ENCODE results near the gene MAG. TPM values are rescaled to one million over a fixed set of nuclear protein-coding genes. Genes with fewer than 3 reads are reported as not detected.

MAG gene
- total RNA-seq, 1 experiment from 2014 or later, result not detected

DNA sequence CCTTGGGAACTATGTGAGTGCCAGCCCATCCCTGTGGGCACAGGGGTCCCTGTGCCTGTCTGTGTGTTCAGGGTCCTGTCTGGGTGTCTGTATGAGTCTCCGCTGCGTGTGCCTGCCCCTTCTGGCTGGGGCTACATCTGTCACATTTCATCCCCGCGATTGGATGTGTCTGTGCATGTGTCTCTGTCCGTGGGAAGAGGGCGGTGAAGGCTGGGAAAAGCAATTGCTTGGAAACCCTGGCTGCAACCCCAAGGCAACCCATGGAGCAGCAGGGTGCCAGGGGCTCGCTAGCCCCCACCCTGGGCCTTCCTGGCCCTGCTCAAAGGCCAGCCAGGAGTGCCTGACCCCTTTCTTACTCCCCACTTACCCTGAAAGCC lies 1.4 kb downstream of the MAG start:
- in situ Hi-C loops (cut with HindIII; ENCODE audit: low pct_unique_long_range_greater_than_20kb, low sequenced_read_pairs), result no loop called here
- no peak for DNase-seq (ENCODE audit: low read depth, low spot score)

DNA sequence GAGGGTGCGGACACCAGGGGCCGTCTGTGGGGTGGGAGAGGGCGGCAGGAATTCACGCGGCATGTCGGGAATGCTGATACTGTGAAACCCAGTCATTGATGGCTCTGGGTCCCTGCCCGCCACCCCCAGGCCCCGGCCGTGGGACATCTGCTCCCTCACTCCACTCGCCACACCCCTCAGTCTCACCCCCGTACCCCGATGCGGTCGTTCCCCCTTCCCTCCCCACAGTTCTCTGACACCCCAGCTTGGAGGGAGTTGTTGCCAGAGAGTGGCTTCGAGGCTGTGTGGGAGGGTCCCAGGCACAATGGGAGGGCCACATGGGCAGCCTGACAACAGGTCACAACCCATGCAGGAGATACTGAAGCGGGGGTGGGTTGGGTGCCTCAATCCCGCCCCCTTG lies 1.8 kb downstream of the MAG start:
- DNase-seq (ENCODE audit: low read depth, low spot score), result no peak
- in situ Hi-C loops (cut with HindIII; ENCODE audit: low pct_unique_long_range_greater_than_20kb, low sequenced_read_pairs), result no loop called here

DNA sequence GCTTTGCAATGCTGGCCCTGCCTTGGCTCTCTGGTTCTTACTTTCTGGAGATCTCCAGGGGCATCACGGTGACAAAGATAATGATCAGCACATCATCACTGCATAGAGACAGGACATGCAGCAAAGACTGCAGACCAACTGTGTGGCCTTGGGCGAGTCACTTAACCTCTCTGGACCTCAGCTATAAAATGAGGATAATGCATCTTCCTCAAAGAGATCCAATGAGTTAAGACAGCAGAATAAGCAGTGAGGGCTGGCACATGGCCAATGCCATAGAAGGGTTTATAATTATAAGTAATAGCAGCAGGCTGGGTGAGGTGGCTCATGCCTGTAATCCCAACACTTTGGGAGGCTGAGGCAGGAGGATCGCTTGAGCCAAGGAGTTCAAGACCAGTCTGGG lies 2.4 kb downstream of the MAG start:
- no peak for DNase-seq (ENCODE audit: low read depth, low spot score)
- in situ Hi-C loops (cut with HindIII; ENCODE audit: low pct_unique_long_range_greater_than_20kb, low sequenced_read_pairs), result no loop called here

DNA sequence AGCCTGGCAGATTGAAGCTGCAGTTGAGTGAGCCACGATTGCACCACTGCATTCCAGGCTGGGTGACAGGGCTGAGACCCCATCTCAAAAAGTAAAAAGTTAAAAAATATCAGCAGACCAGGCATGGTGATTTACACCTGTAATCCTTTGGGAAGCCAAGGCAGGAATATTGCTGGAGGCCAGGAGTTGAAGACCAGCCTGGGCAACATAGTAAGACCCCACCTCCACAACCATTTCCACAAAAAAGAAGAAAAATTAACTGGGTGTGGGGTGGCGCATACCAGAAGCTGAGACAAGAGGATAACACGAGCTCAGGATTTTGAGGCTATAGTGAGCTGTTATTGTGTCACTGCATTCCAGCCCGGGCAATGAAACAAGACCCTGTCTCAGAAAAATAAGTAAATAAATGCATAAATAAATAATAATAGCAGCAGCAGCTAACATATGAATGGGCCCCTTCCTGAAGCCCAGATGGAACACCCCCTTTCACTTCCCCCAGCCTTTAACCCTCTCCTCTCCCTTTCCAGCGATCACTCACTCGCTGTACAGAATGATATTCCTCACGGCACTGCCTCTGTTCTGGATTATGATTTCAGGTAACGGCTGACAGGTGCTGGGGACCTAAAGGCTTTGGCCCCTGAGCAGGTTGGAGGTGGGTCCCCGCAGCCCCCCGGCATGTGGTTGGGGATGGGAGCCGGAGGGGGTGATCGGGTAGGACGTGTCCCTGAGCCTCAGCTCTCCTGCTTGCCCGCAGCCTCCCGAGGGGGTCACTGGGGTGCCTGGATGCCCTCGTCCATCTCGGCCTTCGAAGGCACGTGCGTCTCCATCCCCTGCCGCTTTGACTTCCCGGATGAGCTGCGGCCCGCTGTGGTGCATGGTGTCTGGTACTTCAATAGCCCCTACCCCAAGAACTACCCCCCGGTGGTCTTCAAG lies 3.2 kb downstream of the MAG start:
- in situ Hi-C loops (cut with HindIII; ENCODE audit: low pct_unique_long_range_greater_than_20kb, low sequenced_read_pairs), result no loop called here
- no peak for DNase-seq (ENCODE audit: low read depth, low spot score)

DNA sequence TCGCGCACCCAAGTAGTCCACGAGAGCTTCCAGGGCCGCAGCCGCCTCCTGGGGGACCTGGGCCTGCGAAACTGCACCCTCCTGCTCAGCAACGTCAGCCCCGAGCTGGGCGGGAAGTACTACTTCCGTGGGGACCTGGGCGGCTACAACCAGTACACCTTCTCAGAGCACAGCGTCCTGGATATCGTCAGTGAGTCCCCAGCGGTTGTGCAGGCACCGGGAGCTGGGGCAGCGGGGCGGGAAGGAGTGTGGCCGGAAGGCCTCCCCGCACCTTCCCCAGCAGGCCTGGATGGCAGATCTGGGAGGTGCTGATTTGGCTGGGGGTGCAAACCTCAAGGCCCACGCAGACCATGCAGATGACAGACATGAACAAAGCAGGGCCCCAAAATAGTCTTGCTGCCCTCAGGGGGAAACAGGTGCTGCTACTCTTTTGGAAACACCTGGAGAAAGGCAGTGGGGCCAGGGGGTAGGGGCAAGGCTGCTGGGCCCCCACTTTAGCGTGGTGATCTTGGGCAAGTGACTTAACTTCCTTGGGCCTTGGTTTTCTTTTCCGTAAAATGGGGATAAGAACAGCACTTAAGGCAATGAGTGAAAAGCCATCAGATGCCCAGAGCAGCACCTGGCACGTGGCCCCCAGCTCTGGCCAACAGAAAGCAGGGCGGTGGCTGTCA lies 4.0 kb downstream of the MAG start:
- in situ Hi-C loops (cut with HindIII; ENCODE audit: low pct_unique_long_range_greater_than_20kb, low sequenced_read_pairs), result no loop called here
- no peak for DNase-seq (ENCODE audit: low read depth, low spot score)

DNA sequence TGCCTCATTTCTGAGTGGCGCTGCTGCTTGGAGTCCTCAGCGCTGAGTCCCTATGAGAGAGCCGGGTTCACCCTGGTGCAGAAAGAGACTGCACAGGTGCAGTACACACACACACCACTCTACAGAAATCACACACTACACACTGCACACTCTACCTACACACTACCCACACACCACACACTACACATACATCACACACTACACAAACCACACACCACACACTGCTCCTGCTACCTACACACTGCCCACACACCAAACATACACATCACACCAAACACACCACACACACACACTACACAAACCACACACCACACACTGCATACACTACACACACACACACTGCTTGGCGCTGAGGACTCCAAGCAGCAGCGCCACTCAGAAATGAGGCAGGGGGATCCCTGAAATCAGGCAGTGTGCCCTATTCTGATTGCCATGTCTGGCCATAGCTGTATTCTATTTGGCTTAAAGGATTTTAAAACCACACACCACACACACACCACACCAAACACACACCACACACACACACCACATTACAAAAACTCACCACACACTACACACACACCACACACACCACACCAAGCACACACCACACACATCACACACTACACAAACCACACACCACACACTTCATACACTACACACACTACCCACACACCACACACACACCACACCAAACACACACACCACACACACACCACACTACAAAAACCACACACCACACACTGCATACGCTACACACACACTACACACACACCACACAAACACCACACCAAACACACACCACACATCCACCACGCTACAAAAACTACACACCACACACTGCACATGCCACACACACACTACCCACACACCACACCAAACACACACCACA lies 4.9 kb downstream of the MAG start:
- in situ Hi-C loops (cut with HindIII; ENCODE audit: low pct_unique_long_range_greater_than_20kb, low sequenced_read_pairs), result no loop called here

DNA sequence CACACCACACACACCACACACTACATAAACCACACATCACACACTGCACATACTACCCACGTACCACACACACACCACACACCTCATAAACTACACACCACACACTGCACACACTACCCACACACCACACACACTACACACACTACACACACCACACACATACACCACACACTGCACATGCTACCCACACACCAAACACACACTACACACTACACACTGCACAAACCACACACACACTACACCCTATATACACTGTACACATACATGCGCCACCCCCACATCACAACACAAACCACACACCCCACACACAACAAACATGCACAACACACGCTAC lies 5.5 kb downstream of the MAG start:
- in situ Hi-C loops (cut with HindIII; ENCODE audit: low pct_unique_long_range_greater_than_20kb, low sequenced_read_pairs), result no loop called here
- DNase-seq (ENCODE audit: low read depth, low spot score), result no peak

More for the DNA sequence above, 4.9 kb downstream of the MAG start:
- DNase-seq (ENCODE audit: low read depth, low spot score), result no peak

DNA sequence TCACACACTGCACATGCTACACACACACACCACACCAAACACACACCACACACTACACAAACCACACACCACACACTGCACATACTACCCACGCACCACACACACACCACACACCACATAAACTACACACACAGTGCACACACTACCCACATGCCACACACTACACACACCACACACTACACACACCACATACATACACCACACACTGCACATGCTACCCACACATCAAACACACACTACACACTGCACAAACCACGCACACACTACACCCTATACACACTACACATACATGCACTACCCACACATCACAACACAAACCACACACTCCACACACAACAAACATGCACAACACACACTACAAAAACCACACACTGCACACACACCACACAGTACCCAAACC lies 6.0 kb downstream of the MAG start:
- in situ Hi-C loops (cut with HindIII; ENCODE audit: low pct_unique_long_range_greater_than_20kb, low sequenced_read_pairs), result no loop called here
- DNase-seq (ENCODE audit: low read depth, low spot score), result no peak

DNA sequence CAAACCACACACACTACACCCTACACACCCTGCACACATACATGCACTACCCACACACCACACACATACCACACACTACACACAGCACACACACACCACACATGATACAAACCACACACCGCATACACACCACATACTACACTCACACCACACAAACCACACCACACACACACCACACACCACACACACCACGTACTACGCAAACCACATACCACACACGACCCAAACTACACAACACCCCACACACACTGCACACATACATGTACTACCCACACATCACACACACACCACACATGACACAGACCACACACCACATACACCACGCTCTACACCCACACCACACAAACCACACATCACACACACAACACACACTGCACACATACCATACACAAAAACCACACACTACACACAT lies 6.6 kb downstream of the MAG start:
- DNase-seq (ENCODE audit: low read depth, low spot score), result no peak
- in situ Hi-C loops (cut with HindIII; ENCODE audit: low pct_unique_long_range_greater_than_20kb, low sequenced_read_pairs), result no loop called here

DNA sequence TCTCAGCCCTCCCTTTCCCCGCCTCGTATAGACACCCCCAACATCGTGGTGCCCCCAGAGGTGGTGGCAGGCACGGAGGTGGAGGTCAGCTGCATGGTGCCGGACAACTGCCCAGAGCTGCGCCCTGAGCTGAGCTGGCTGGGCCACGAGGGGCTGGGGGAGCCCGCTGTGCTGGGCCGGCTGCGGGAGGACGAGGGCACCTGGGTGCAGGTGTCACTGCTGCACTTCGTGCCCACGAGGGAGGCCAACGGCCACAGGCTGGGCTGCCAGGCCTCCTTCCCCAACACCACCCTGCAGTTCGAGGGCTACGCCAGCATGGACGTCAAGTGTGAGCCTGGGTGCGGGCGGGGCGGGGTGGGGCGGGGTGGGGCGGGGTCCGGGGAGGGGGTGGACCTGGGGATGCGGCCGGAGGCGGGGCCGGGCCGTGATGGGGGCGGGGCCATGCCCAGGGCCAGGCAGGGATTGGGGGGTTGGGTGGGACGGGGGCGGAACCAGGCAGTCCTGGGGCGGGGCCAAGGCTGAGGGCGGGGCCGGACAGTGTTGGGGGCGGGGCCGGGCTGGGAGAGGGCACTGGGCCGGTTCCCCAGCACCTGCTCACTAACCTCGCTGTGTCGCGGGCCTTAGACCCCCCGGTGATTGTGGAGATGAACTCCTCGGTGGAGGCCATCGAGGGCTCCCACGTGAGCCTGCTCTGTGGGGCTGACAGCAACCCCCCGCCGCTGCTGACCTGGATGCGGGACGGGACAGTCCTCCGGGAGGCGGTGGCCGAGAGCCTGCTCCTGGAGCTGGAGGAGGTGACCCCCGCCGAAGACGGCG lies 7.8 kb downstream of the MAG start:
- in situ Hi-C loops (cut with HindIII; ENCODE audit: low pct_unique_long_range_greater_than_20kb, low sequenced_read_pairs), result no loop called here

DNA sequence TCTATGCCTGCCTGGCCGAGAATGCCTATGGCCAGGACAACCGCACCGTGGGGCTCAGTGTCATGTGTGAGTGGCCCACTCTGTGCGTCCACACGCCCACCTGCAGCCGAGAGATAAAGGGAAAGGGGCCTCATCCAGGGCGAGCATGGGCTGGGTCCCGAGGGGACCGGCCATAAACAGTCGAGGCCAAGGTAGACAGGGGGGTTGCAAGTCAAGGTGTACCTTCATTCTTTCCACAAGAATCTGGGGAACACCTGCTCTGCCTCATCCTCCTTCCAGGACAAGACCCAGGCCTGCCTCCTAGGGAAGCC lies 8.3 kb downstream of the MAG start:
- in situ Hi-C loops (cut with HindIII; ENCODE audit: low pct_unique_long_range_greater_than_20kb, low sequenced_read_pairs), result no loop called here
- DNase-seq (ENCODE audit: low read depth, low spot score), result no peak

More for the DNA sequence above, 7.8 kb downstream of the MAG start:
- DNase-seq (ENCODE audit: low read depth, low spot score), result no peak

DNA sequence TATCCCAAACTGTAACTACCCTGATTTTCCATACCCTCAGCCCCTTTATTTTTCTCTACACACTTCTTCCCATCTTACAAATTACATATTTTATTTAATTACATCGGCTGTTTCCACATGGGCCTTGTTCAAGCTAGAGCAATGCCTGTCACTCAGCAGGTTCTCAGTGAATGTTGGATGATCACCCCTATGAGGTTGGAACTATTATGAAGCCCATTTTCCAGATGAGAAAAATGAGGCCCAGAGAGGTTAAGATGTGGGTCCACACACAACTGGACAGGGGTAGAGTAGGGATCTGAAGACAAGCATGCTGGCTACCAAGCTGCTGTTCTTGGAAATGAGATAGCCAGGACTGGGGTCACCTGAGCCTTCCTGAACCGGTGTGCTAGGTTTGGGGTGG lies 10.0 kb downstream of the MAG start:
- in situ Hi-C loops (cut with HindIII; ENCODE audit: low pct_unique_long_range_greater_than_20kb, low sequenced_read_pairs), result no loop called here

DNA sequence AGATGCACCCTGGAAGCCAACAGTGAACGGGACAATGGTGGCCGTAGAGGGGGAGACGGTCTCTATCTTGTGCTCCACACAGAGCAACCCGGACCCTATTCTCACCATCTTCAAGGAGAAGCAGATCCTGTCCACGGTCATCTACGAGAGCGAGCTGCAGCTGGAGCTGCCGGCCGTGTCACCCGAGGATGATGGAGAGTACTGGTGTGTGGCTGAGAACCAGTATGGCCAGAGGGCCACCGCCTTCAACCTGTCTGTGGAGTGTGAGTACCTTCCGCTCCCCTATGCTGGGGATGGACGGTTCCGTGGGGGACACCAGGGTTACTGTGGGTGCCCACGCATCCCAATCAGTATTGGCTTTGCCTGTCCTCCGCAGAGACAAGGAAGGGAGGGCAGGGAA lies 10.5 kb downstream of the MAG start:
- DNase-seq (ENCODE audit: low read depth, low spot score), result no peak
- in situ Hi-C loops (cut with HindIII; ENCODE audit: low pct_unique_long_range_greater_than_20kb, low sequenced_read_pairs), result no loop called here

More for the DNA sequence above, 10.0 kb downstream of the MAG start:
- DNase-seq (ENCODE audit: low read depth, low spot score), result no peak

DNA sequence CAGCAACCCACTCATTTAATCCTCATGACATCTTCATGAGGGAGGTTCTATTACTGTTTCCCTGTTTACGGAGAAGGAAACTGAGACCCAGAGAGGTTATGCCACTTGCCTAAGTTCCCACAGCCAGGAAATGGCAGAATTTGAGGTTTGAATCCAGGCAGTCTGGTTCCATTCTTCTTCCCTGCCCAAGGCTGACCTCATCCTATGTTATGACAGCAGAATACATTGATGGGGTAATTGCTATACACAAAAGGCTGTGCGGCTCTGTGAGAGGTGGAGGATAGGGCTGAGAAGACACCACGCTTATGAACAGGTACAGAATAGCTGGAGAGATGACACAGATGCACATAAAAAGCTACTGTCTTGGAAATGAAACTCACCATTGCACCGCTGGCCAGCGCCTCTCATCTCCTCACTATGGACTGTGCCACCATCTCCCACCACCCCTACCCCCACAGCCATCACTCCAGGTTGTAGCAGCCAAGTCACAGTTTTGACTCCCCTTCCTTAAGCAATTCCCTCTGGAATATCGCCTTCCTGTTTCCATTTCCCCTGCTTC lies 11.5 kb downstream of the MAG start:
- no peak for DNase-seq (ENCODE audit: low read depth, low spot score)
- in situ Hi-C loops (cut with HindIII; ENCODE audit: low pct_unique_long_range_greater_than_20kb, low sequenced_read_pairs), result no loop called here

DNA sequence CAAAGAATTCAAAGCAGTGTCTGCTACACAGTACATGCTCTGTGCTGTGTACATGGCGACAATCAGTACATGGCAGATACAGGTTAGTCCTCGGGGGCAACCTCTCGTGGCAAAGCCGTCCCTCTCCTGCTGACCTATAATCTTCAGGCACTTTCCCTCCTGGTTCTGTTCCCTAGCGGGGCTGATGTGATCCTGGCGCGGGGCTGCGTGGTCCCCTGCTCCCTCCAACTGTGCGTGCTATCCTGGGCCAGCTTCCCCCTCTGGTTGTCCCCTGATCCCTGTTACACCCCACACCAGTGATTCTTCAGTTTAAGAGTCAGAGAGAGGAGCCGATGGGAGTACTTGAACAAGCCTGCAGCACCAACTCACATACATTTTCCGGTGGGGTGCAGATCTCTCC lies 12.1 kb downstream of the MAG start:
- in situ Hi-C loops (cut with HindIII; ENCODE audit: low pct_unique_long_range_greater_than_20kb, low sequenced_read_pairs), result no loop called here

DNA sequence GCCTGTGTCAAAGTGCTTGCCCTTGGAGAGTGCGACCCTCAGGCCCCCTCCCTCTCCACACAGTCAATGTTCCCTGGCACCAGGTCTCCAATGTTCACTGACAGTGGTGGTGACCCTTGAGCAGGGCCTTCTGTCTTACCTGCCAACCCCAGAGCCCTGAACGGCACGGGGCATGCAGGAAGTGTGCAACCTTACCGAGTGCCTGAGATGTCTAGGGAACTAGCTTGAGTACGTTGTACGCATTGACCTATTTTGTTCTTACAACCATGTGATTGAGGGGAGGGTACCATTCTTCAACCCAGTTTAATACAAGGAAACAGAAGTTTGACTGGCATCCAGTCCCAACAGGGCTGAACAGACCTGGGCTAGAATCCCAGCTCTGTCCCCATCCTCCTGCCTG lies 13.2 kb downstream of the MAG start:
- no peak for DNase-seq (ENCODE audit: low read depth, low spot score)
- in situ Hi-C loops (cut with HindIII; ENCODE audit: low pct_unique_long_range_greater_than_20kb, low sequenced_read_pairs), result no loop called here

More for the DNA sequence above, 12.1 kb downstream of the MAG start:
- no peak for DNase-seq (ENCODE audit: low read depth, low spot score)

DNA sequence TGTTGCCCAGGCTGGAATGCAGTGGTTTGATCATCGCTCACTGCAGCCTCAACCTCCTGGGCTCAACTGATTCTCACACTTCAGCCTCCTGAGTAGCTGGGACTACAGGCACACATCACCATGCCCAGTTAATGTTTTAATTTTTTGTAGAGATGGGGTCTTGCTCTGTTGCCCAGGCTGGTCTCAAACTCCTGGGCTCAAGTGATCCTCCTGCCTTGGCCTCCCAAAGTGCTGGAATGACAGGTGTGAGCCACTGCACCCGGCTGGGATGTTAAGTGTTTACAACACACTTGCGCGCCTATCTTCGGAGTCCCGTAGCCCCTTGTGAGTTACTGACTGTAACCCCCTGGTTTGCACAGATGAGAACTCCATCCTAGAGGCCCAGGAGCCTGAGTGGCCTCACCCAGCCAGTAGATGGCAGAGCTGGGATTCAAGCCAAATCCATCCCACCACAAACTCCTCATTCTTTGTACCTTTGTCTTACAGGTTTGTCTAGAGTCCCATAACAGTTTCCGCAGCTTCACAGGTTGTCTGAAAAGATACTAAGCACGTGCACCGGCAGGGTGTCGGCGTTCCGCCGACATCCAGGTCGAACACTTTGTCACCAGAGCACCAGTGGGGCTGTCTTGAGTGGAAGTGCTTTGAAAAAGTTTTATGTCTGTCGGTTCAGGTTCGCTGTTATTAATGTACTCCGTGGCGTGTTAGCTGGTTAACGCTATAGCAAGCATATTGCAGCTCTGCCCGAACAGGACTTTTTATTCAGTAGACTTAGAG lies 14.7 kb downstream of the MAG start:
- in situ Hi-C loops (cut with HindIII; ENCODE audit: low pct_unique_long_range_greater_than_20kb, low sequenced_read_pairs), result no loop called here
- peak; percentile 54 for DNase-seq (ENCODE audit: low read depth, low spot score)

Measured in SK-MEL-5 (cell line).